Right lobe of liver (tissue), 4 donors: Measurements from ENCODE around the gene MCM3AP.

Source experiments
- CTCF ChIP-seq, 4 donors: fragments of 200-600 bp in 3 of 4; fragments of 450-650 bp in 1 of 4; IDR thresholded peaks; one replicate each; pipeline versions ENCODE4 v1.5.1 to v1.8.0; 2016 to 2022; ENCODE audit warnings: antibody characterized with exemption in 4 of 4, mild to moderate bottlenecking in 2 of 4
- POLR2A ChIP-seq: fragments of 450-650 bp; IDR thresholded peaks from one replicate; pipeline ENCODE4 v1.6.1; 2017; ENCODE audit warnings: antibody characterized with exemption, mild to moderate bottlenecking
- donor health status: DM: no; HTN: no; CAD: no.
- donor health status: DM: no; HTN: no; CAD: no.
- donor health status: DM: no; HTN: yes; CAD: no.

- TF ChIP-seq CTCF (IDR thresholded peaks at IDR 0.05) = no peak
- TF ChIP-seq POLR2A = no peak
These were observed 28.9 kb downstream of the MCM3AP start for GRCh38 chr21:46256501-46256994.
